Calu3 (cell line): ENCODE measurements around the gene KCNK13. TPM values are rescaled to one million over a fixed set of nuclear protein-coding genes. Genes with fewer than 3 reads are reported as not detected.

ENCODE experiments used
- BruUV-seq: library from RNA; stranded (reverse); fragments of 400-500 nt; replicated peaks from 2 replicates; lab custom pipeline; 2021; lab: Mats Ljungman, UMichigan
- CTCF ChIA-PET: fragments of 300-600 bp; sonication (Branson Sonifier 250); formaldehyde crosslinking; loops from one replicate; lab custom pipeline; 2022; ENCODE audit warnings: antibody characterized with exemption; lab: Charles Lee
- DNase-seq: peaks from one replicate; pipeline ENCODE4 v3.0.0; 2022
- H3K27ac Mint-ChIP-seq: one replicate; pipeline ENCODE4 v1.8.0; 2022; ENCODE audit warnings: mixed read lengths; ENCODE audit not compliant: unreplicated experiment
- H3K27me3 Mint-ChIP-seq: one replicate; pipeline ENCODE4 v1.8.0; 2022; ENCODE audit warnings: mixed read lengths; ENCODE audit not compliant: unreplicated experiment
- H3K36me3 Mint-ChIP-seq: one replicate; pipeline ENCODE4 v1.8.0; 2022; ENCODE audit warnings: mild to moderate bottlenecking, moderate library complexity, mixed read lengths; ENCODE audit not compliant: insufficient read depth, unreplicated experiment
- H3K4me1 Mint-ChIP-seq: one replicate; pipeline ENCODE4 v1.8.0; 2022; ENCODE audit warnings: mild to moderate bottlenecking, low read depth, mixed read lengths; ENCODE audit not compliant: unreplicated experiment
- H3K4me3 Mint-ChIP-seq: one replicate; pipeline ENCODE4 v1.8.0; 2022; ENCODE audit warnings: mild to moderate bottlenecking, low read depth, moderate library complexity, mixed read lengths; ENCODE audit not compliant: unreplicated experiment
- H3K9me3 Mint-ChIP-seq: one replicate; pipeline ENCODE4 v1.8.0; 2022; ENCODE audit warnings: low read depth, mixed read lengths; ENCODE audit not compliant: unreplicated experiment
- CTCF ChIP-seq: fragments of 200-600 bp; IDR thresholded peaks from one replicate; pipeline ENCODE4 v1.8.0; 2022; ENCODE audit warnings: antibody characterized with exemption; ENCODE audit not compliant: unreplicated experiment
- intact Hi-C: fragments of 100-400 bp; cut with micrococcal nuclease; formaldehyde crosslinking; loops from one replicate; pipeline ENCODE4 v1.10.0; 2022; ENCODE audit not compliant: unreplicated experiment
- total RNA-seq: library from RNA; stranded (reverse); gene quantifications from 2 replicates; pipeline ENCODE4 v1.2.3, GENCODE V29; 2022

The KCNK13 gene
- total RNA-seq, 1 experiment from 2014 or later, result not detected

GRCh38 chr14:90132821-90133570, 71.2 kb downstream of the KCNK13 start:
- no peak overlapping the region for H3K4me3 Mint-ChIP-seq
- CTCF ChIA-PET, result no interaction called here
- peaks cover 40% of the 10 kb centered on the region for H3K27me3 Mint-ChIP-seq
- intact Hi-C loops, result no loop called here
- no peaks in the 10 kb centered on the region for H3K36me3 Mint-ChIP-seq
- no peaks in the 10 kb centered on the region for H3K4me1 Mint-ChIP-seq
- BruUV-seq, result no TSS peak
- no peaks in the 10 kb centered on the region for H3K9me3 Mint-ChIP-seq
- DNase-seq, result no peak
- TF ChIP-seq CTCF, result no peak
- no peak overlapping the region for H3K27ac Mint-ChIP-seq

- H3K4me1 Mint-ChIP-seq, result no peaks in the 10 kb centered on the region
- H3K27me3 Mint-ChIP-seq, result peaks cover 53% of the 10 kb centered on the region
- no peaks in the 10 kb centered on the region for H3K9me3 Mint-ChIP-seq
- H3K4me3 Mint-ChIP-seq, result no peak overlapping the region
- CTCF ChIA-PET, result no interaction called here
- H3K36me3 Mint-ChIP-seq, result no peaks in the 10 kb centered on the region
- no peak for TF ChIP-seq CTCF
- no peak for DNase-seq
- intact Hi-C loops, result no loop called here
- no TSS peak for BruUV-seq
- H3K27ac Mint-ChIP-seq, result no peak overlapping the region
Observed at GRCh38 chr14:90136904-90137303, 75.1 kb downstream of the KCNK13 start.

GRCh38 chr14:90137807-90138206, 76.0 kb downstream of the KCNK13 start:
- CTCF ChIA-PET, result interaction anchor here (0.7 kb wide), 1 partner anchor 182 kb away, joined by 4 read pairs; no protein-coding TSS in a partner anchor
- no peak for DNase-seq

GRCh38 chr14:90139199-90139598, 77.4 kb downstream of the KCNK13 start:
- CTCF ChIA-PET, result interaction anchor here (0.6 kb wide), 1 partner anchor 398 kb away, joined by 4 read pairs; no protein-coding TSS in a partner anchor
- H3K27me3 Mint-ChIP-seq, result peaks cover 35% of the 10 kb centered on the region
- H3K9me3 Mint-ChIP-seq, result no peaks in the 10 kb centered on the region
- H3K4me3 Mint-ChIP-seq, result no peak overlapping the region
- no peak for DNase-seq
- H3K4me1 Mint-ChIP-seq, result no peaks in the 10 kb centered on the region
- H3K27ac Mint-ChIP-seq, result no peak overlapping the region
- TF ChIP-seq CTCF, result no peak
- intact Hi-C loops, result no loop called here
- BruUV-seq, result no TSS peak
- no peaks in the 10 kb centered on the region for H3K36me3 Mint-ChIP-seq

More at GRCh38 chr14:90137807-90138206, 76.0 kb downstream of the KCNK13 start:
- Mint-ChIP-seq H3K4me3 (no peak overlapping the region), H3K4me1 (no peaks in the 10 kb centered on the region), H3K27ac (no peak overlapping the region), H3K9me3 (no peaks in the 10 kb centered on the region), H3K36me3 (no peaks in the 10 kb centered on the region), H3K27me3 (peaks cover 44% of the 10 kb centered on the region)
- no peak for TF ChIP-seq CTCF
- intact Hi-C loops, result no loop called here
- BruUV-seq, result no TSS peak
